GM23248 (cell line): ENCODE measurements around the gene TGFB1I1. TPM values are rescaled to one million over a fixed set of nuclear protein-coding genes. Genes with fewer than 3 reads are reported as not detected.
"Not testable (repeated sequence)": the region's sequence is repeated elsewhere in the genome, so short reads cannot be mapped to it uniquely, and the experiment has no call there.

Source experiments
- DNase-seq: peaks from one replicate; pipeline ENCODE4 v3.0.0-alpha.2; 2015
- H2AFZ ChIP-seq: fragments of 200-600 bp; sonication (generic); 2 replicates; pipeline ENCODE4 v1.6.1; 2016; ENCODE audit warnings: antibody characterized with exemption
- H3F3A ChIP-seq: fragments of 200-600 bp; sonication (generic); 2 replicates; pipeline ENCODE4 v1.6.1; 2016; ENCODE audit warnings: mild to moderate bottlenecking, antibody characterized with exemption, mixed run types; ENCODE audit not compliant: insufficient read depth
- H3K27ac ChIP-seq: fragments of 200-600 bp; sonication (generic); 2 replicates; pipeline ENCODE4 v1.5.1; 2016; ENCODE audit warnings: mild to moderate bottlenecking
- H3K27me3 ChIP-seq: fragments of 200-600 bp; sonication (generic); replicated peaks from 2 replicates; pipeline ENCODE4 v1.6.1; 2016; ENCODE audit warnings: mild to moderate bottlenecking; ENCODE audit not compliant: insufficient read depth
- H3K36me3 ChIP-seq: fragments of 200-600 bp; sonication (generic); 2 replicates; pipeline ENCODE4 v1.6.1; 2016; ENCODE audit warnings: low read depth, mild to moderate bottlenecking
- H3K4me1 ChIP-seq: fragments of 200-600 bp; sonication (generic); 2 replicates; pipeline ENCODE4 v1.6.1; 2016; ENCODE audit warnings: mild to moderate bottlenecking; ENCODE audit not compliant: insufficient read depth
- H3K4me2 ChIP-seq: fragments of 200-600 bp; sonication (generic); one replicate; pipeline ENCODE4 v1.6.1; 2016; ENCODE audit warnings: mild to moderate bottlenecking; ENCODE audit not compliant: unreplicated experiment
- H3K4me3 ChIP-seq: fragments of 200-600 bp; sonication (generic); 2 replicates; pipeline ENCODE4 v1.5.1; 2016; ENCODE audit warnings: mild to moderate bottlenecking
- H3K79me2 ChIP-seq: fragments of 200-600 bp; sonication (generic); 2 replicates; pipeline ENCODE4 v1.6.1; 2016; ENCODE audit warnings: mild to moderate bottlenecking; ENCODE audit not compliant: insufficient read depth
- H3K9ac ChIP-seq: fragments of 200-600 bp; sonication (generic); 2 replicates; pipeline ENCODE4 v1.6.1; 2016; ENCODE audit warnings: mild to moderate bottlenecking
- H3K9me2 ChIP-seq: fragments of 200-600 bp; sonication (generic); 2 replicates; pipeline ENCODE4 v1.6.1; 2016; ENCODE audit warnings: mixed run types, mild to moderate bottlenecking, moderate library complexity; ENCODE audit not compliant: insufficient read depth
- H3K9me3 ChIP-seq: fragments of 200-600 bp; sonication (generic); one replicate; pipeline ENCODE4 v1.6.1; 2017; ENCODE audit warnings: low read depth
- H4K20me1 ChIP-seq: fragments of 200-600 bp; sonication (generic); 2 replicates; pipeline ENCODE4 v1.6.0; 2016; ENCODE audit not compliant: insufficient read depth
- EZH2 ChIP-seq: fragments of 200-600 bp; sonication (generic); IDR thresholded peaks from 2 replicates; pipeline ENCODE4 v1.6.1; 2018; ENCODE audit warnings: antibody characterized with exemption, mild to moderate bottlenecking; ENCODE audit not compliant: insufficient read depth, poor library complexity, severe bottlenecking
- EZH2phosphoT487 ChIP-seq: fragments of 200-600 bp; sonication (generic); IDR thresholded peaks from 2 replicates; pipeline ENCODE4 v1.6.1; 2018; ENCODE audit warnings: antibody characterized with exemption, moderate library complexity, mild to moderate bottlenecking, low read depth; ENCODE audit not compliant: insufficient read depth
- WGBS, 2 experiments: methylation state at CpG; one replicate each; pipeline ENCODE4 v1.1.6; 2015 to 2017; ENCODE audit warnings: low lambda C conversion rate in 2 of 2, low coverage in 1 of 2; ENCODE audit errors: missing lambda C conversion rate in 2 of 2; 5-methylcytosine and 5-hydroxymethylcytosine counted together
- in situ Hi-C: fragments of 300-500 bp; cut with MboI; formaldehyde crosslinking; loops from 2 replicates; pipeline ENCODE4 v1.15.0; 2020
- polyA plus RNA-seq: library from polyadenylated mRNA; unstranded; fragments of >200 nt; fragmentation: Nextera tagmentation; extraction: Ambion mirVana; gene quantifications from 2 replicates; pipeline ENCODE4 v1.2.1, GENCODE V29; 2016
- total RNA-seq: library from RNA; depleted of rRNA; stranded (reverse); fragments of >200 nt; shearing (Covaris generic); gene quantifications from 2 replicates; pipeline ENCODE4 v1.2.3, GENCODE V29; 2014

Gene TGFB1I1
- total and polyA plus RNA-seq, 2 experiments from 2014 or later: 88.5 to 174 TPM

DNA sequence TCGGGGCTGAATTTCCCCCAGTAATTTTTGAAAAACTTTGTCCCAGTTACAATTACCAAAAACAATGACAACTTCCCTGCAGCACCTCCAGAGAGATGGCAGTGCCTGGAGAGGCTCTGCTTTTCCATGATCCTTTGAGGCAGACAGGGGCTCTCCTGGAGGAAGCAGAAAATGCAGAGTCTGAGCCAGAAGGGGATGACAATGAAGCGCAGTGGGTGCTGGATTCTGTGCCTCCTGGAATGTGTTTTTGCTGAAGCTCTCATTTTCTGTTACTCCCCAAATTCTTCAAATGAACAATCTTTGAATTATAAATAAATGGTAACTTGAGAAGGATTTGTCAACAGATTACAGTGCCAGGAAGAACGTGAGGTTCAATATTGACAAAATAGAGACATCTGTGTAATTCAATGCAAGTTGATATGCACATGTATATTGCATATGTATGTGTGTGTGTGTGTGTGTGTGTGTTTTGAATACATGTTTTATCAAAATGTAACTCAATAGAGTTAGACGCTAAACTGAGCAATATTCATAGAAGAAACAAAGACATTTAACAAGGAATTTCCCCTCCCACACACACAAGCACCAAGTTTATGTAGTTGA lies 45.9 kb downstream of the TGFB1I1 start:
- Histone ChIP-seq H3K4me1 (peaks cover 6% of the 10 kb centered on the region; the same call in 1 of the 2 replicates), H3F3A (peaks cover 6% of the 10 kb centered on the region), H3K27me3 (0 out of 2 replicates have a peak, but pooled peaks cover 4% of the 10 kb centered on the region), H3K79me2 (no peaks in the 10 kb centered on the region), H3K9ac (no peak overlapping the region), H3K4me2 (no peak overlapping the region), H3K27ac (no peak overlapping the region), H3K4me3 (no peak overlapping the region), H3K36me3 (no peaks in the 10 kb centered on the region), H3K9me3 (no peaks in the 10 kb centered on the region), H2AFZ (no peak overlapping the region), H3K9me2 (no peaks in the 10 kb centered on the region), H4K20me1 (no peaks in the 10 kb centered on the region)
- 50 to 52% methylated on average over 4 of the region's 4 CpGs for WGBS, 2 experiments
- TF ChIP-seq EZH2phosphoT487 (no peak), EZH2 (no peak)
- in situ Hi-C loops: no loop called here
- DNase-seq: no peak

DNA sequence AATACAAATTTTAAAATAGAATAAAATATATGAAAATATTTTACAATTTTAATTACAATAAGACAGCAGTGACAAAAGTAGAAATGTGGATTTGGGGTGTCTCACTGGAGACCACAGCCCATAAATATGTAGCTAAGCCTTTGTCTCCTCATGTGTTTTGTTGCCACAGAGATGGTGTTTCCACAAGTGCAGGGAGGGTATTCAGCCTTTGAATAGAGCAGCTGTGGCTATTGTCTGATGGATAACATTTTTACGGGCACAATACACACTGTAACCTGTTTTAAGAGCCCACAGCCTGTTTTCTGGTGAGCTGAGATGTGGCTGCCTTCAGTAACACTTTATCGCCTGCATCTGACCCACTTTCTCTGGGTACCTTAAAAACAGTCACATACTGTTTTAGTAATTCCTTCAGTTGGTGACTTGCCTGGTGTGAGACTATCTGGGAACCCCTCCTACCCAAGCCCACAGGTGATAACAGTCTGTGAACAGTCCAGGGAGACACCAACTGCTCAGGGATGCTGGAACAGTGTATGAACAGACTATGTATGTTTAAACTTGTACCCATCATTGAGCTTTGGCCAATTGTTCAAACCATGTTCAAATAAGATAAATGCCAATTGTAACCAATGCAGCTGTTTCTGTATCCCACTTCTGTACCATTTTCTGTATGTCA lies 47.9 kb downstream of the TGFB1I1 start:
- Histone ChIP-seq H3K79me2 (no peaks in the 10 kb centered on the region), H3K27ac (no peak overlapping the region), H3K4me3 (no peak overlapping the region), H3K9ac (no peak overlapping the region), H3K9me3 (no peaks in the 10 kb centered on the region), H4K20me1 (no peaks in the 10 kb centered on the region), H3K4me1 (no peaks in the 10 kb centered on the region), H3K27me3 (0 out of 2 replicates have a peak, but pooled peaks cover 4% of the 10 kb centered on the region), H3K36me3 (no peaks in the 10 kb centered on the region), H3F3A (no peaks in the 10 kb centered on the region), H3K9me2 (no peaks in the 10 kb centered on the region), H3K4me2 (no peak overlapping the region), H2AFZ (no peak overlapping the region)
- DNase-seq: no peak
- 35 to 50% methylated on average over 2 of the region's 2 CpGs for WGBS, 2 experiments
- TF ChIP-seq EZH2phosphoT487 (no peak), EZH2 (no peak)
- in situ Hi-C loops: no loop called here

DNA sequence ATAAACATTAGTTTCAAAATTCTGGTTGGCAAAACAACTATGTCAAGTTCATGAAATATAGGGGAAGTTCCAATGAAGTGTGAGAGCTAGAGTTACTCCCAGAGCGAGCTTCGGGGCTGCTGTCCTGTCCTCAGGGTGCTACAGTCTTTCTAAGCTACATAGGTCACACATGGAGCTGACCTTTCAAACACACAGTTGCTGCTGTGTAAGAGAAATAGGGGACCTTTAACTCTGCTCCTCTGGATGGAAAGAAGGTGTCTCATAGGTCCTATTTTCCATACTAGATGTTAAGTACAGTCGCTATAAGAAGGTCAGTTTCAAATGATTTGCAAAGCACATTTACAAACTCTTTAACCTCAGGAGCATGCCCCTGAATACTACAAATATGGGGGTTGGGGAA lies 49.4 kb downstream of the TGFB1I1 start:
- Histone ChIP-seq H3K4me1 (no peaks in the 10 kb centered on the region), H3F3A (no peaks in the 10 kb centered on the region), H4K20me1 (no peaks in the 10 kb centered on the region), H2AFZ (no peak overlapping the region), H3K4me2 (no peak overlapping the region), H3K9ac (no peak overlapping the region), H3K36me3 (no peaks in the 10 kb centered on the region), H3K4me3 (no peak overlapping the region), H3K9me2 (no peaks in the 10 kb centered on the region), H3K27me3 (0 out of 2 replicates have a peak, but pooled peaks cover 4% of the 10 kb centered on the region), H3K27ac (no peak overlapping the region), H3K9me3 (no peaks in the 10 kb centered on the region), H3K79me2 (no peaks in the 10 kb centered on the region)
- TF ChIP-seq EZH2 (no peak), EZH2phosphoT487 (no peak)
- 46 to 53% methylated on average over 3 of the region's 3 CpGs for WGBS, 2 experiments
- in situ Hi-C loops: no loop called here
- no peak for DNase-seq

DNA sequence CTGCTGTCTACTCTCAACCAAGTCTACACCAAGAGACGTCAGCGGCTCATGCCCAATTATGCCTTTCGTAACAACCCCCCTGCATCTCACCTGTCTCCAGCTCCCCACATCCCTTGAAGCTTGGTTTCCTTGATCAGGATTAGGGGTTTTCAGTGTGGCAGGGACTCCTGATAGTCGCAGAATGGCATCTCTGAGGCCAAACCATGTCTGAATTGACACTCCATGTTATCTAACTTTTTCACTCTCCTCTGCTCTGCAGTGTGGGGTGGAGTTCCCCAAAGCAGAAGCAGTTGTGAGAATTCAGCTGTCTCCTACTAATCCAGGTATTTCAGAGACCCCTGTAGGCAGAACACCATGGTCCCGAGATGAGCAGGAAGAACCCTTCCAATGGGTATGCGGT lies 50.1 kb downstream of the TGFB1I1 start:
- no peak overlapping the region for H3K4me3 ChIP-seq
- in situ Hi-C loops: no loop called here

DNA sequence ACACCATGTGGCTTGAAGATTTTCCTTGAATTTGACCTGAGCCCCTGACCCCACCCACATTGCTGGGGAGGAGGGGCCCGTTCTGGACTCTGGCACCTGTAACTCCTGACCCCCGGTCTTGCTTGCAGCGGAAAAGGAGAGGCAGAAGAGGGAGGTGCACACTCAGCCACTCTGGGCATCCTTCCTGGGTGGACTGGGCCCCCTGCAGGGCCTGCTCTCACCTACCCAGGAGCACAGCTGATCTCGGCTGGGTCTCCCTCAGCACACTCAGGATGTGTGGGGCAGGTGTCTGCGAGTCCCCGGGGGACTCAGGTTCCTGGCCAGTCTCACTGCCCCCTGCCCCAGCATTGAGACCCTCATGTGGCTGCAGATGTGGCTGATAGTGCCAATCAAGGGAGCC lies 51.8 kb downstream of the TGFB1I1 start:
- H2AFZ ChIP-seq, H3K9ac ChIP-seq, H3K27me3 ChIP-seq, DNase-seq, H3F3A ChIP-seq, H3K27ac ChIP-seq, H3K4me2 ChIP-seq, in situ Hi-C loops, H3K79me2 ChIP-seq, H3K9me2 ChIP-seq, H3K4me1 ChIP-seq, H3K36me3 ChIP-seq, H3K4me3 ChIP-seq, H4K20me1 ChIP-seq, H3K9me3 ChIP-seq: not testable (repeated sequence)
- 37 to 47% methylated on average over 3 to 5 of the region's 6 CpGs for WGBS, 2 experiments

More for the DNA sequence above, 50.1 kb downstream of the TGFB1I1 start:
- no peaks in the 10 kb centered on the region for H3K36me3 ChIP-seq
- TF ChIP-seq EZH2 (no peak), EZH2phosphoT487 (no peak)
- 0 out of 2 replicates have a peak, but pooled peaks cover 4% of the 10 kb centered on the region for H3K27me3 ChIP-seq
- H4K20me1 ChIP-seq: no peaks in the 10 kb centered on the region
- H3K79me2 ChIP-seq: no peaks in the 10 kb centered on the region
- H3K4me1 ChIP-seq: no peaks in the 10 kb centered on the region
- no peak overlapping the region for H2AFZ ChIP-seq
- no peaks in the 10 kb centered on the region for H3K9me2 ChIP-seq
- H3K27ac ChIP-seq: no peak overlapping the region
- H3K9ac ChIP-seq: no peak overlapping the region
- WGBS, 2 experiments: 52 to 62% methylated on average over 6 of the region's 6 CpGs
- H3K4me2 ChIP-seq: no peak overlapping the region
- no peaks in the 10 kb centered on the region for H3K9me3 ChIP-seq
- no peaks in the 10 kb centered on the region for H3F3A ChIP-seq
- no peak for DNase-seq
